IPS-15b (cell line): Measurements from ENCODE around the gene CHPF.

Source experiments
- H3K27me3 ChIP-seq: one replicate; pipeline ENCODE4 v1.6.1; 2013; ENCODE audit warnings: low read length; ENCODE audit not compliant: control insufficient read depth, insufficient read depth
- H3K36me3 ChIP-seq: one replicate; pipeline ENCODE4 v1.6.1; 2013; ENCODE audit warnings: low read length; ENCODE audit not compliant: control insufficient read depth, insufficient read depth
- H3K4me1 ChIP-seq: one replicate; pipeline ENCODE4 v1.6.1; 2013; ENCODE audit warnings: mild to moderate bottlenecking, low read length; ENCODE audit not compliant: control insufficient read depth, insufficient read depth
- H3K4me3 ChIP-seq: one replicate; pipeline ENCODE4 v1.5.1; 2013; ENCODE audit warnings: low read depth, low read length
- H3K9ac ChIP-seq: one replicate; pipeline ENCODE4 v1.6.1; 2013; ENCODE audit warnings: low read depth, mild to moderate bottlenecking, low read length
- H3K9me3 ChIP-seq: one replicate; pipeline ENCODE4 v1.6.1; 2013; ENCODE audit warnings: mild to moderate bottlenecking, low read length; ENCODE audit not compliant: control insufficient read depth, insufficient read depth

Gene CHPF

GRCh38 chr2:219521066-219521880, 22.3 kb downstream of the CHPF start:
- peak overlapping the region; percentile 23 for H3K4me3 ChIP-seq
- no peak overlapping the region for H3K9ac ChIP-seq
- no peaks in the 10 kb centered on the region for H3K36me3 ChIP-seq
- H3K9me3 ChIP-seq: no peaks in the 10 kb centered on the region
- H3K4me1 ChIP-seq: peaks cover 7% of the 10 kb centered on the region
- peaks cover 33% of the 10 kb centered on the region for H3K27me3 ChIP-seq

DNA sequence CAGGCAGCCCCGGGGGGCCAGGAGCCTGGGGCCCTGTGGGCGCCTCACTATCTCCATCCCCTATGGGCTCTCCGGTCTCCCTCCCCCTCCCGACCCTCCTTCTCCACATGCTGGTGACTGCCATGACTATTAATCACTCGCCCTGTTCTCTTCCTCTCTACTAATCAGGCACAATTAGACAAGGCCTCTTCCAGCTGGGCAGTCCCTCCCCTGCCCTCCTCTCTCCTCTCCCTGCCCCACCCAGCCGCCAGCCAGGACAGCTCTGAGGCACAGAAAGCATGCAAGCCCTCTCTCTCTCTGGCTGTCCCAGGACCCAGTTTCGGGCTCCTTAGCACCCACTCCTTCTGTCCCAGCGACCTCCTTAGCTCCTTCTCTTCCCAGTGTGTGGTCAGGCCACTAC, 23.5 kb downstream of the CHPF start:
- H3K27me3 ChIP-seq: peaks cover 36% of the 10 kb centered on the region
- peaks cover 7% of the 10 kb centered on the region for H3K4me1 ChIP-seq
- H3K9ac ChIP-seq: no peak overlapping the region
- no peaks in the 10 kb centered on the region for H3K36me3 ChIP-seq
- H3K4me3 ChIP-seq: no peak overlapping the region
- H3K9me3 ChIP-seq: no peaks in the 10 kb centered on the region

- Histone ChIP-seq H3K9ac (no peak overlapping the region), H3K36me3 (no peaks in the 10 kb centered on the region), H3K9me3 (no peaks in the 10 kb centered on the region), H3K4me1 (peaks cover 5% of the 10 kb centered on the region), H3K4me3 (no peak overlapping the region), H3K27me3 (peaks cover 37% of the 10 kb centered on the region)
These were observed 24.1 kb downstream of the CHPF start for GRCh38 chr2:219519526-219519916.

- H3K4me1 ChIP-seq: peaks cover 4% of the 10 kb centered on the region
- no peaks in the 10 kb centered on the region for H3K36me3 ChIP-seq
- no peaks in the 10 kb centered on the region for H3K9me3 ChIP-seq
- H3K4me3 ChIP-seq: no peak overlapping the region
- H3K9ac ChIP-seq: no peak overlapping the region
- H3K27me3 ChIP-seq: peaks cover 50% of the 10 kb centered on the region
These were observed 25.4 kb downstream of the CHPF start for GRCh38 chr2:219517954-219518778.

DNA sequence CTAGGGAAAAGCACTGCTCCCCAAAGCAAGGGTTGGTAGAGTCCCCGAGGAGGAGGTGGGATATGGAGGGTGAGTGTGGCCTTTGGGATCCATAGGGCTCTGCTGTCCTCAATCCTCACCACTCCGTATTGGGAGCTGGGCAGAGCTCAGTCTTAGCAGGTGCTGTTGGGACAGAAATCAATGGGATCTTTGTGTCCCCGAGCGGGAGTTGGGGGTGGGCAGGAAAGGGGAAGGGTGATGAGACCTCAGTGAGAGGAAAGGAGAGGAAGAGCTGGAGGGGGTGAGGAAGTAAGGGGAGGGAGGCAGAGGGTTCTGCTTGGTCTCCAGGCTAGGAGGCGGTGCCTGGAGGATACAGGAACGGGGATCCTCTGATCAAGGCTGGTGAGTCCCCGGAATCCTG, 26.7 kb downstream of the CHPF start:
- Histone ChIP-seq H3K9me3 (no peaks in the 10 kb centered on the region), H3K27me3 (peaks cover 63% of the 10 kb centered on the region), H3K4me3 (no peak overlapping the region), H3K36me3 (no peaks in the 10 kb centered on the region), H3K4me1 (peaks cover 8% of the 10 kb centered on the region), H3K9ac (no peak overlapping the region)

DNA sequence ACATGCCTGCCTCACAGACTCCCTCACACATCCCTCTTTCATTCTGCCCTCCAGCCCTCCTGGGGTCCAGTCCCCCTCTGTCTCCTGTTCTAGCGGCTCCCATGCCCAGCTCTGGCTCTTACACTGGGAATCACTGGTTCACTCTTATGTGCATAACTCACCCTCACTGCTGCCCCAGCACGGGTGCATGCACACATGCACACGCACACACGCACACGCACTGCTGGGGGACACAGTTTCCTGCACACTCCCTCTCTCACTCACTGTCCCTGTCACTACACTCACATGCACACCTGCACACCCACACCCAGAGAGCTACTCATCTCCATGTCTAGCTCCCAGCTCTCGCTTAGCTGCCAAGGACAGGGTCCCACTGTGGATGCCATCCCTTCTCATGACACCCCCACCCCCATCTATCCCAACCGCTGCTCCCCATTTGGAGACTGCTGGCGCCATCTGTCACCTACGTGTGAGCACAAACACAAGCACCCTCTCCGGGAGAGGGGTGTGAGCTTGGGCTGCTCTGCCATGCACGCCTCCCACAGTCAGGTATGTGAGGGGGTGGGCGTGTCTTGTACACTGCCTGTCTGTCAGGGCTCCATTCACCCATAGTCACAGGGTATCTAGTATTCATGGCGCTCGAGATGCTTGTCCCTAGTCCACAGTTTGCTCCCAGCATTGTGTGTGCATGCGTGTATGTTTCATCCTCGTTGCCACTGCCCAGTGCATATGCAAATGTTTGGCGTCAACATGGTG, 27.6 kb downstream of the CHPF start:
- Histone ChIP-seq H3K9ac (no peak overlapping the region), H3K27me3 (peaks cover 66% of the 10 kb centered on the region), H3K4me3 (no peak overlapping the region), H3K9me3 (no peaks in the 10 kb centered on the region), H3K36me3 (no peaks in the 10 kb centered on the region), H3K4me1 (peaks cover 9% of the 10 kb centered on the region)

GRCh38 chr2:219514836-219515235, 28.8 kb downstream of the CHPF start:
- peaks cover 9% of the 10 kb centered on the region for H3K4me1 ChIP-seq
- no peak overlapping the region for H3K4me3 ChIP-seq
- H3K9ac ChIP-seq: no peak overlapping the region
- H3K27me3 ChIP-seq: peaks cover 62% of the 10 kb centered on the region
- no peaks in the 10 kb centered on the region for H3K36me3 ChIP-seq
- no peaks in the 10 kb centered on the region for H3K9me3 ChIP-seq

GRCh38 chr2:219514196-219514761, 29.3 kb downstream of the CHPF start, which contains the start of gene ASIC4:
ASIC4 (plus strand) TSS chr2:219514482; CDS start chr2:219514725, 243 bp downstream.
- H3K27me3 ChIP-seq: peaks cover 62% of the 10 kb centered on the region
- H3K36me3 ChIP-seq: no peaks in the 10 kb centered on the region
- H3K4me3 ChIP-seq: peak within 1 kb of the TSS; percentile 13
- H3K9me3 ChIP-seq: no peaks in the 10 kb centered on the region
- H3K9ac ChIP-seq: no peak within 1 kb of the TSS
- peaks cover 11% of the 10 kb centered on the region for H3K4me1 ChIP-seq

DNA sequence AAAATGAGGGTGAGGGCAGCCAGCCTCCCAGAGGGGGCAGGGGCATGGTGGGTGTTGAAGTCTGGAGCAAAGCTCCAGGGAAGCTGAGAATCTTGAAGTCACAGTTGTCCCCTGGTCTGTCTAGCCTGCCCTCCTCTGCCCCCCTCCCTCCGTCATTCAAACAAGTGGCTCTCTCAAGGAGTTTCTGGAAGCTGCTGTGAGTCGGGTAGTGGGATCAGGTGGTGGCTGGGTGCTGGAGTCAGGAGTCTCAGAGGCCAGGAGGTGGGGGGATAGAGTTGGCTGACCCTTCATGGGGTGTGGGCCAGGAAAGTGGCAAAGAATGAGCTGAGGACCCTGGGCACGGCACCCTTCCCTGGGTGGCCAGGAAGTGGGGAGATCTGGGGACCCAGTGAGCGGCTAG, 29.8 kb downstream of the CHPF start:
- H3K4me3 ChIP-seq: peak overlapping the region; percentile 13
- no peaks in the 10 kb centered on the region for H3K36me3 ChIP-seq
- no peak overlapping the region for H3K9ac ChIP-seq
- no peaks in the 10 kb centered on the region for H3K9me3 ChIP-seq
- peaks cover 11% of the 10 kb centered on the region for H3K4me1 ChIP-seq
- peaks cover 62% of the 10 kb centered on the region for H3K27me3 ChIP-seq

GRCh38 chr2:219512524-219513216, 30.9 kb downstream of the CHPF start:
- H3K9ac ChIP-seq: no peak overlapping the region
- H3K4me1 ChIP-seq: peaks cover 16% of the 10 kb centered on the region
- no peaks in the 10 kb centered on the region for H3K9me3 ChIP-seq
- H3K27me3 ChIP-seq: peaks cover 56% of the 10 kb centered on the region
- H3K4me3 ChIP-seq: peak overlapping the region; percentile 22
- H3K36me3 ChIP-seq: no peaks in the 10 kb centered on the region
